GM12891 (cell line): ENCODE measurements around the gene KDM5B.

Experiments used
- PAX5 ChIP-seq: IDR thresholded peaks from 2 replicates; pipeline ENCODE4 v1.6.1; 2011; ENCODE audit warnings: low read length, moderate library complexity, mild to moderate bottlenecking; ENCODE audit not compliant: insufficient read depth, severe bottlenecking
- POLR2A ChIP-seq: IDR thresholded peaks from 2 replicates; pipeline ENCODE4 v1.6.1; 2011; ENCODE audit warnings: low read depth, low read length, control low read depth
- POLR2AphosphoS5 ChIP-seq: IDR thresholded peaks from 2 replicates; pipeline ENCODE4 v1.6.1; 2011; ENCODE audit warnings: low read depth, low read length, control low read depth
- POU2F2 ChIP-seq: IDR thresholded peaks from 2 replicates; pipeline ENCODE4 v1.6.1; 2011; ENCODE audit warnings: low read depth, mild to moderate bottlenecking, control low read depth, low read length, moderate library complexity
- SPI1 ChIP-seq: IDR thresholded peaks from 2 replicates; pipeline ENCODE4 v1.6.1; 2011; ENCODE audit warnings: low read depth, low read length, control low read depth
- TAF1 ChIP-seq: IDR thresholded peaks from 2 replicates; pipeline ENCODE4 v1.6.1; 2011; ENCODE audit warnings: low read depth, low read length, control low read depth

GRCh38 chr1:202733251-202733650, 75.0 kb downstream of the KDM5B start:
- TF ChIP-seq POLR2A (no peak), TAF1 (no peak), PAX5 (no peak), POLR2AphosphoS5 (no peak), POU2F2 (no peak), SPI1 (no peak)
